Lung (tissue), 12 donors: ENCODE data around the gene MRM2. TPM values are rescaled to one million over a fixed set of nuclear protein-coding genes. Genes with fewer than 3 reads are reported as not detected.
A peak's percentile ranks its signal among the peaks of the same experiment; 100 is the strongest.

Source experiments
- ATAC-seq: fragments of 200-7000 bp; cut with Tn5 transposase; one replicate; pipeline ENCODE4 v1.9.1; 2020; ENCODE audit warnings: moderate number of reproducible peaks; ENCODE audit not compliant: insufficient read depth, low FRiP score
- DNase-seq, 3 donors: peaks; one replicate each; pipeline ENCODE4 v3.0.0-alpha.2; 2013 to 2017
- H3K27ac ChIP-seq, 2 donors: one replicate each; pipeline ENCODE4 v1.5.1; 2013; ENCODE audit warnings: mild to moderate bottlenecking in 2 of 2, moderate library complexity in 2 of 2, control low read depth in 1 of 2, inconsistent platforms in 1 of 2, low read depth in 1 of 2, low read length in 1 of 2
- H3K27me3 ChIP-seq, 3 donors: one replicate each; pipeline ENCODE4 v1.5.1; 2013; ENCODE audit warnings: low read length in 2 of 3; ENCODE audit not compliant: control insufficient read depth in 3 of 3, insufficient read depth in 3 of 3
- H3K36me3 ChIP-seq, 4 donors: one replicate each; pipeline ENCODE4 v1.5.1; 2013; ENCODE audit warnings: low read length in 4 of 4, mild to moderate bottlenecking in 1 of 4, moderate library complexity in 1 of 4; ENCODE audit not compliant: control insufficient read depth in 4 of 4, insufficient read depth in 4 of 4
- H3K4me1 ChIP-seq, 5 donors: one replicate each; pipeline ENCODE4 v1.5.1; 2013; ENCODE audit warnings: low read length in 5 of 5, mild to moderate bottlenecking in 2 of 5, moderate library complexity in 1 of 5; ENCODE audit not compliant: control insufficient read depth in 5 of 5, insufficient read depth in 5 of 5
- H3K4me3 ChIP-seq: one replicate; pipeline ENCODE4 v1.5.1; 2013; ENCODE audit warnings: mild to moderate bottlenecking, control low read depth, moderate library complexity
- H3K9ac ChIP-seq, 2 donors: one replicate each; pipeline ENCODE4 v1.5.1; 2013; ENCODE audit warnings: low read length in 2 of 2, control low read depth in 1 of 2; ENCODE audit not compliant: insufficient read depth in 1 of 2
- H3K9me3 ChIP-seq, 4 donors: one replicate each; pipeline ENCODE4 v1.5.1; 2013; ENCODE audit warnings: low read length in 3 of 4, mild to moderate bottlenecking in 1 of 4, moderate library complexity in 1 of 4; ENCODE audit not compliant: control insufficient read depth in 4 of 4, insufficient read depth in 3 of 4
- CTCF ChIP-seq: IDR thresholded peaks from 2 replicates; pipeline ENCODE4 v1.5.1; 2012; ENCODE audit warnings: mild to moderate bottlenecking; ENCODE audit errors: control extremely low read depth, extremely low read depth
- WGBS, 2 donors: extraction: QIAGEN DNeasy Blood & Tissue Kit; methylation state at CpG; one replicate each; pipeline ENCODE4 v1.1.7; 2013; 5-methylcytosine and 5-hydroxymethylcytosine counted together
- polyA plus RNA-seq, 2 donors: library from polyadenylated mRNA; stranded (reverse); fragments of 200-250 nt; gene quantifications; one replicate each; pipeline ENCODE4 v1.2.1, GENCODE V29; 2013
- total RNA-seq, 2 donors: library from RNA; depleted of rRNA in 1 of 2; stranded (reverse); fragments of >200 nt in 1 of 2; gene quantifications; one replicate each; pipeline ENCODE4 v1.2.1, GENCODE V29; 2014 to 2021
- donor health status: control.
- donor health status: control.
- donor health status: Bipolar disorder and iron deficiency.
- donor health status: healthy.
- donor health status: DM: yes; HTN: yes; CAD: no.

The MRM2 gene
- total and polyA plus RNA-seq, 4 donors: 18.7 to 25.5 (median 23.1) TPM

- ATAC-seq: no peak
- H3K4me3 ChIP-seq: no peak overlapping the region
- no peak overlapping the region for H3K9ac ChIP-seq
- 59 to 82% methylated on average over 3 of the region's 3 CpGs for WGBS, 2 donors
- no peaks in the 10 kb centered on the region for H3K27me3 ChIP-seq
- peaks cover 6 to 36% (median 22%) of the 10 kb centered on the region in 4 donors for H3K36me3 ChIP-seq
- TF ChIP-seq CTCF: no peak
- no peak overlapping the region for H3K27ac ChIP-seq
- no peak for DNase-seq
- peaks cover 0 to 13% (median 5%) of the 10 kb centered on the region in 5 donors for H3K4me1 ChIP-seq
- H3K9me3 ChIP-seq: no peaks in the 10 kb centered on the region
Observed at GRCh38 chr7:2233926-2234325, 8.1 kb downstream of the MRM2 start.

DNA sequence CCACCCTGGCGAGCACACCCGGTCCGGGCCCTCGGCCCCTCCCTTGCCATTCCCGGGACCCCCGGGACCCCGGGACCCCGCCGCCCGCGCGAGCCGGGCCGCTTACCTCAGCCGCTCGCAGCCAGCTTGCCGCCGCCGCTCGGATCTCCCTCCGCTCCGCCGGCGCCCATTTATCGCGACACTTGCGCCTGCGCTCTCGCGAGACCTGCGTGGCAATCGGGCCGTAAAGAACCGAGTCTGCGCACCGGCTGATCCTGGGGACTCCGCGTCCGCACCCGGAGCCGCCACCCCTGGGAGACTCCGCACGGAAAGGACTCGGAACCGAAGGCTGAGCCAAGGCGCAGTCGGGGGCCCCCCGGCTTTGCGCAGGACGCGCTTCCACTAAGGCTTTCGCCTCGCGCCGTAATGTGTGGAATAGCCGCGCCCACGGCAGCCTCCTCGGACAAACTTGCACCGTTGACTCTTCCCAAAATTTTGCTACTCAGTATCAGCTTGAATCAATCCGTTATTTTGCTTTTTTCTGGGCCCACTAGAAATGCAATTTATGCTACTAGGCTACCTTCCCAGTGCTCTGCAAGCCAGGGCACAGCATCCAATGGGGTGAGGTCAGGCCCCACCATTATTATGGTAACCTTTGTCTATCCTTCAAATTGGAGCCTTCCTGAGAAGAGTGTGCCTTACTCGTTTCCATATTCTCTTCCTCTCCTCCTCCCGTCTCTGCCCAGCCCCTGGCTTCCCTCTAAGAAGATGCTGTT is 9.1 kb downstream of the MRM2 start, which contains the start of gene MAD1L1:
MAD1L1 (minus strand) TSS at position 180 of the 755 bp plus-strand sequence. CDS start 2,812 bp downstream, outside the sequence.
- DNase-seq (peak; percentile 91 to 94 (median 92)), ATAC-seq (peak; percentile 83)
- TF ChIP-seq CTCF: no peak
- Histone ChIP-seq H3K9me3 (no peaks in the 10 kb centered on the region), H3K4me3 (peak within 1 kb of the TSS; percentile 92), H3K4me1 (peaks cover 0 to 13% (median 5%) of the 10 kb centered on the region in 5 donors), H3K36me3 (peaks cover under 1 to 34% (median 18%) of the 10 kb centered on the region in 4 donors), H3K27ac (peak within 1 kb of the TSS; percentile 23 to 79), H3K27me3 (no peaks in the 10 kb centered on the region), H3K9ac (peak within 1 kb of the TSS; percentile 70 to 77)
- WGBS, 2 donors: 0 to 2% methylated on average over 49 to 63 of the region's 63 CpGs

DNA sequence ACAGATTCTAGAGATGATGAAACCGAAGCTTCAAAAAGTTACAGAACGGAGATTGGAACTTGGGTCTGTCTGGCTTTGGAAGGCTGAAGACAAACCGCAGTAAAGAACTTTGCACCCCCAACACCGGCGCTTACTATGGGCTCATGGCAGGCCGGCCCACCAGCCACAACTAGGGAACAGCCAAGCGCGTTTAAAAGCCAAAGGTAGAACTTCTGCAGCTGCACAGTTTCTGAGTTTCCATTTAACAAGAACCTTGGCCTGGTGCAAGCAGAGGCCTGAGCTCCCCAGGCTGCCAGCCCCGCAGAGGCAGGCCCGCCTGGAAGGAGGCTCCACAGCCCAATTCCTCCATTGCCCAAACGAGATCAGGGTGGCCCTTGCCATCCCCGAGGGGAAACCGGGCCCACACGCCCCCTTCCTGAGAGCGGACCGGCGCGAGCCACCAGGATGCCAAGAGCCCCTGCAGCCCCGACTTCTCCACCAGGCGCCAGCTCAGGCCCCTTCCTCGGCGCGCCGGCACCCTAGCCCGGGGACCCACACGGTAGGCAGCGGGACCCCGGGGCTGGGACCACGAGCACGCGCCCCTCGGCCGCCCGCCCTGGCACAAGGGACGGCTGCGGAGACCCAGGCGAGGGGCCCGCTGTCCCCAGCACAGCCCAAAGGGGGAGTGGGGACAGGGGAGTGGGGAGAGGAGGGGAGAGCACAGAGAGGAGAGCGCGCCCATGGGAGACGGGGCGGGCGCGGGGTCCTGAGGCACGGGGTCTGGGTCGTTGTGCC is 9.8 kb downstream of the MRM2 start:
- TF ChIP-seq CTCF: no peak
- 2 to 3% methylated on average over 29 to 46 of the region's 46 CpGs for WGBS, 2 donors
- Histone ChIP-seq H3K4me3 (peak overlapping the region; percentile 92), H3K36me3 (peaks cover 0 to 29% (median 22%) of the 10 kb centered on the region in 4 donors), H3K4me1 (peaks cover 0 to 13% (median 5%) of the 10 kb centered on the region in 5 donors), H3K9ac (peak overlapping the region in 1 of 2 donors; percentile 77), H3K9me3 (no peaks in the 10 kb centered on the region), H3K27me3 (no peaks in the 10 kb centered on the region), H3K27ac (peak overlapping the region; percentile 18 to 79)
- peak in 2 of 3 donors; percentile 13 to 14 for DNase-seq
- peak; percentile 31 for ATAC-seq
